CD8-positive, alpha-beta memory T cell (primary cell): ENCODE results near the gene GIPR. TPM values are rescaled to one million over a fixed set of nuclear protein-coding genes. Genes with fewer than 3 reads are reported as not detected.
"Not testable (repeated sequence)": the region's sequence is repeated elsewhere in the genome, so short reads cannot be mapped to it uniquely, and the experiment has no call there.

Source experiments
- CTCF ChIA-PET: fragments of 350-600 bp; sonication (Branson Sonifier 250); formaldehyde crosslinking; loops from one replicate; lab custom pipeline; 2021; ENCODE audit warnings: antibody characterized with exemption; lab: Charles Lee
- POLR2A ChIA-PET: fragments of 350-600 bp; sonication (Branson Sonifier 250); formaldehyde crosslinking; loops from one replicate; lab custom pipeline; 2021; ENCODE audit warnings: antibody characterized with exemption; lab: Charles Lee
- DNase-seq, 5 donors: peaks; one replicate each; pipeline versions ENCODE4 v3.0.0 to v3.0.0-alpha.2; 2020 to 2022; ENCODE audit warnings: mixed read lengths in 1 of 5
- H3K27ac ChIP-seq: one replicate; pipeline ENCODE4 v1.7.0; 2013; ENCODE audit warnings: low read depth, mild to moderate bottlenecking, low read length, moderate library complexity
- H3K27me3 ChIP-seq: 2 replicates; pipeline ENCODE4 v1.7.0; 2013; ENCODE audit warnings: low read length, mild to moderate bottlenecking; ENCODE audit not compliant: insufficient read depth, poor library complexity, severe bottlenecking
- H3K36me3 ChIP-seq: 2 replicates; pipeline ENCODE4 v1.7.0; 2013; ENCODE audit warnings: mild to moderate bottlenecking, low read length, moderate library complexity; ENCODE audit not compliant: insufficient read depth
- H3K4me1 ChIP-seq: 2 replicates; pipeline ENCODE4 v1.7.0; 2013; ENCODE audit warnings: mild to moderate bottlenecking, low read length, moderate library complexity; ENCODE audit not compliant: insufficient read depth
- H3K4me3 ChIP-seq: 2 replicates; pipeline ENCODE4 v1.7.0; 2013; ENCODE audit warnings: mild to moderate bottlenecking, low read length
- H3K9me3 ChIP-seq: 2 replicates; pipeline ENCODE4 v1.7.0; 2013; ENCODE audit warnings: mild to moderate bottlenecking, low read length
- H3K27ac Mint-ChIP-seq, 8 donors: one replicate each; pipeline ENCODE4 v1.8.0; 2020 to 2021; ENCODE audit warnings: mixed read lengths in 8 of 8, mild to moderate bottlenecking in 6 of 8, inconsistent platforms in 3 of 8, moderate library complexity in 3 of 8
- H3K27me3 Mint-ChIP-seq, 2 donors: one replicate each; pipeline ENCODE4 v1.8.0; 2020 to 2021; ENCODE audit warnings: mixed read lengths in 2 of 2, mild to moderate bottlenecking in 1 of 2, moderate library complexity in 1 of 2
- H3K36me3 Mint-ChIP-seq, 3 donors: one replicate each; pipeline ENCODE4 v1.8.0; 2020 to 2021; ENCODE audit warnings: mixed read lengths in 3 of 3, inconsistent platforms in 1 of 3, mild to moderate bottlenecking in 1 of 3
- H3K4me1 Mint-ChIP-seq, 3 donors: one replicate each; pipeline ENCODE4 v1.8.0; 2020 to 2021; ENCODE audit warnings: mixed read lengths in 3 of 3, inconsistent platforms in 1 of 3, mild to moderate bottlenecking in 1 of 3
- H3K4me3 Mint-ChIP-seq, 7 donors: one replicate each; pipeline ENCODE4 v1.8.0; 2020 to 2021; ENCODE audit warnings: mixed read lengths in 7 of 7, mild to moderate bottlenecking in 6 of 7, moderate library complexity in 4 of 7, inconsistent platforms in 2 of 7
- H3K9me3 Mint-ChIP-seq, 5 donors: one replicate each; pipeline ENCODE4 v1.8.0; 2020 to 2022; ENCODE audit warnings: mixed read lengths in 5 of 5, mild to moderate bottlenecking in 3 of 5, moderate library complexity in 2 of 5, inconsistent platforms in 1 of 5
- polyA plus RNA-seq: library from polyadenylated mRNA; unstranded; fragments of 300-500 nt; fragmentation: Illumina TruSeq; gene quantifications from one replicate; pipeline ENCODE4 v1.2.3, GENCODE V29; 2021
- total RNA-seq, 2 experiments: library from RNA; stranded (reverse); gene quantifications; one replicate each; pipeline ENCODE4 v1.2.3, GENCODE V29; 2021

The GIPR gene
- total and polyA plus RNA-seq, 3 experiments from 2014 or later = 0.21 to 1.9 (median 1.7) TPM

DNA sequence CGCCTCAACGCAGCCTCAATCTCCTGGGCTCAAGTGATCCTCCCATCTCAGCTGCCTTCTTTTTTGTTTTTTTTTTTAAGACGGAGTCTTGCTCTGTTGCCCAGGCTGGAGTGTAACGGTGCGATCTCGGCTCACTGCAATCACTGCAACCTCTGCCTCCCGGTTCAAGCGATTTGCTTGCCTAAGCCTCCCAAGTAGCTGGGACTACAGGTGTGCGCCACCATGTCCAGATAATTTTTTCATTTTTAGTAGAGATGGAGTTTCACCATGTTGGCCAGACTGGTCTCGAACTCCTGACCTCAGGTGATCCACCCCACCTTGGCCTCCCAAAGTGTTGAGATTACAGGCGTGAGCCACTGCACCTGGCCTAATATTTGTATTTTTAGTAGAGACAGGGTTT lies 52.0 kb downstream of the GIPR start:
- DNase-seq, CTCF ChIA-PET, H3K27me3 Mint-ChIP-seq, H3K36me3 ChIP-seq, H3K4me3 ChIP-seq, H3K27ac ChIP-seq, H3K27me3 ChIP-seq, H3K9me3 ChIP-seq, H3K9me3 Mint-ChIP-seq, POLR2A ChIA-PET: not testable (repeated sequence)
- H3K4me3 Mint-ChIP-seq = peak overlapping the region in 3 of 7 donors; percentile 32 to 78 (median 60)
- peaks cover 0 to 41% (median 11%) of the 10 kb centered on the region in 3 donors for H3K36me3 Mint-ChIP-seq
- peaks cover 38 to 54% (median 51%) of the 10 kb centered on the region in 3 donors for H3K4me1 Mint-ChIP-seq
- H3K4me1 ChIP-seq = peaks cover 21% of the 10 kb centered on the region
- H3K27ac Mint-ChIP-seq = peak overlapping the region in 1 of 8 donors; percentile 29

DNA sequence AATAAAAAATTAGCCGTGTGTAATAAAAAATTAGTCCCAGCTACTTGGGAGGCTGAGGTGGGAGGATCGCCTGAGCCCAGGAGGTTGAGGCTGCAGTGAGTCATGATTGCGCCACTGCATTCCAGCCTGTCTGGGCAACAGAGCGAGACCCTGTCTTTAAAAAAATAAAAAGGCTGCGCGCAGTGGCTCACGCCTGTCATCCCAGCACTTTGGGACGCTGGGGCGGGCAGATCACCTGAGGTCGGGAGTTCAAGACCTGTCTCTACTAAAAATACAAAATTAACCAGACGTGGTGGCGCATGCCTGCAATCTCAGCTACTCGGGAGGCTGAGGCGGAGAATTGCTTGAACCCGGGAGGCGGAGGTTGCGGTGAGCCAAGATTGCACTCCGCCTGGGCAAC lies 60.7 kb downstream of the GIPR start:
- DNase-seq, H3K9me3 Mint-ChIP-seq, H3K36me3 ChIP-seq, H3K27me3 Mint-ChIP-seq, H3K9me3 ChIP-seq, CTCF ChIA-PET, POLR2A ChIA-PET, H3K27me3 ChIP-seq, H3K27ac Mint-ChIP-seq, H3K27ac ChIP-seq, H3K4me3 ChIP-seq: not testable (repeated sequence)
- H3K4me3 Mint-ChIP-seq = peak overlapping the region in 3 of 7 donors; percentile 20 to 86 (median 73)
- H3K4me1 ChIP-seq = peaks cover 27% of the 10 kb centered on the region
- H3K4me1 Mint-ChIP-seq = peaks cover 27 to 44% (median 44%) of the 10 kb centered on the region in 3 donors
- H3K36me3 Mint-ChIP-seq = peaks cover 0 to 19% (median 4%) of the 10 kb centered on the region in 3 donors

GRCh38 chr19:45729800-45730290 lies 61.8 kb downstream of the GIPR start:
- Histone ChIP-seq H3K27me3 (no peaks in the 10 kb centered on the region), H3K4me3 (peak overlapping the region; percentile 88), H3K27ac (peak overlapping the region; percentile 81), H3K36me3 (no peaks in the 10 kb centered on the region), H3K9me3 (no peaks in the 10 kb centered on the region), H3K4me1 (peaks cover 27% of the 10 kb centered on the region)
- Mint-ChIP-seq H3K27me3 (peaks cover 0 to 1% of the 10 kb centered on the region in 2 donors), H3K27ac (peak overlapping the region; percentile 16 to 94 (median 88)), H3K36me3 (peaks cover 0 to 12% (median 1%) of the 10 kb centered on the region in 3 donors), H3K4me3 (peak overlapping the region; percentile 82 to 99 (median 94)), H3K9me3 (no peaks in the 10 kb centered on the region), H3K4me1 (peaks cover 23 to 38% (median 37%) of the 10 kb centered on the region in 3 donors)
- no peak for DNase-seq
- ChIA-PET POLR2A (interaction anchor here (0.5 to 2.5 kb wide), 3 partner anchors 12 to 831 kb away, joined by 4 to 19 read pairs (median 6); partner anchors contain the start of genes QPCTL and SNRPD2), CTCF (interaction anchor here (0.5 to 1.6 kb wide), 3 partner anchors 13 to 305 kb away, joined by 3 to 4 read pairs (median 4); no protein-coding TSS in a partner anchor)

- CTCF ChIA-PET = interaction anchor here (0.7 to 1.6 kb wide), 8 partner anchors 13 to 815 kb away, joined by 3 to 4 read pairs (median 4); partner anchors contain the start of genes QPCTL and SNRPD2
- Histone ChIP-seq H3K27ac (peak within 1 kb of the TSS; percentile 81), H3K4me3 (peak within 1 kb of the TSS; percentile 88), H3K9me3 (no peaks in the 10 kb centered on the region), H3K27me3 (no peaks in the 10 kb centered on the region), H3K4me1 (peaks cover 27% of the 10 kb centered on the region), H3K36me3 (no peaks in the 10 kb centered on the region)
- DNase-seq = peak; percentile 85 to 94 (median 90)
- H3K27me3 Mint-ChIP-seq = peaks cover 0 to 1% of the 10 kb centered on the region in 2 donors
- peak within 1 kb of the TSS; percentile 16 to 99 (median 90) for H3K27ac Mint-ChIP-seq
- peaks cover 0 to 12% (median 1%) of the 10 kb centered on the region in 3 donors for H3K36me3 Mint-ChIP-seq
- H3K4me3 Mint-ChIP-seq = peak within 1 kb of the TSS; percentile 82 to 99 (median 94)
- no peaks in the 10 kb centered on the region for H3K9me3 Mint-ChIP-seq
- H3K4me1 Mint-ChIP-seq = peaks cover 23 to 38% (median 37%) of the 10 kb centered on the region in 3 donors
- POLR2A ChIA-PET = interaction anchor here (0.5 to 2.5 kb wide), 8 partner anchors 13 to 1695 kb away, joined by 3 to 19 read pairs (median 4); partner anchors contain the start of genes QPCTL, SIX5 and SNRPD2
Observed at GRCh38 chr19:45730368-45731288, 62.6 kb downstream of the GIPR start, which contains the start of gene FBXO46. Gene FBXO46 (minus strand): TSS chr19:45730896. CDS start chr19:45713495, 17,401 bp downstream.

Other genes starting within 250 kb of the GIPR start
- gene ERCC1, start 244.3 kb upstream of the GIPR start, total RNA-seq = 10 to 100 TPM; 75.7 to 82.6 TPM
- gene ERCC1, start 244.3 kb upstream of the GIPR start, polyA plus RNA-seq = 47.5 TPM
- 10 to 100 TPM; 21.6 to 22.1 TPM for gene FOSB, start 200.2 kb upstream of the GIPR start, total RNA-seq
- gene FOSB, start 200.2 kb upstream of the GIPR start, polyA plus RNA-seq = 48.2 TPM
- 1 to 10 TPM; 2.7 to 3.7 TPM for gene RTN2, start 171.2 kb upstream of the GIPR start, total RNA-seq
- gene RTN2, start 171.2 kb upstream of the GIPR start, polyA plus RNA-seq = 0.71 TPM
- gene PPM1N, start 169.8 kb upstream of the GIPR start, total RNA-seq = 1 to 10 TPM; 2.5 to 3.3 TPM
- gene PPM1N, start 169.8 kb upstream of the GIPR start, polyA plus RNA-seq = 4.6 TPM
- 100 to 1,000 TPM; 154 to 170 TPM for gene VASP, start 160.7 kb upstream of the GIPR start, total RNA-seq
- 61.8 TPM for gene VASP, start 160.7 kb upstream of the GIPR start, polyA plus RNA-seq
- 10 to 100 TPM; 14.2 to 17.5 TPM for gene OPA3, start 83.4 kb upstream of the GIPR start, total RNA-seq
- gene OPA3, start 83.4 kb upstream of the GIPR start, polyA plus RNA-seq = 18.1 TPM
- not detected for gene GPR4, start 66.0 kb upstream of the GIPR start, total RNA-seq
- gene GPR4, start 66.0 kb upstream of the GIPR start, polyA plus RNA-seq = not detected
- 100 to 1,000 TPM; 122 to 128 TPM for gene EML2, start 28.8 kb upstream of the GIPR start, total RNA-seq
- 18.8 TPM for gene EML2, start 28.8 kb upstream of the GIPR start, polyA plus RNA-seq
- 100 to 1,000 TPM; 738 to 747 TPM for gene SNRPD2, start 23.7 kb downstream of the GIPR start, total RNA-seq
- gene SNRPD2, start 23.7 kb downstream of the GIPR start, polyA plus RNA-seq = 1,016 TPM
- gene QPCTL, start 24.4 kb downstream of the GIPR start, total RNA-seq = 10 to 100 TPM; 11.3 to 11.5 TPM
- gene QPCTL, start 24.4 kb downstream of the GIPR start, polyA plus RNA-seq = 2.0 TPM
- gene FBXO46, start 62.7 kb downstream of the GIPR start, total RNA-seq = 10 to 100 TPM; 25.2 to 30.4 TPM
- gene FBXO46, start 62.7 kb downstream of the GIPR start, polyA plus RNA-seq = 21.1 TPM
- not detected for gene MEIOSIN, start 65.2 kb downstream of the GIPR start, total RNA-seq
- gene MEIOSIN, start 65.2 kb downstream of the GIPR start, polyA plus RNA-seq = not detected
- gene SIX5, start 101.0 kb downstream of the GIPR start, total RNA-seq = 1 to 10 TPM; 2.5 to 2.6 TPM
- 0.23 TPM for gene SIX5, start 101.0 kb downstream of the GIPR start, polyA plus RNA-seq
- 10 to 100 TPM; 27.1 to 28.2 TPM for gene DMPK, start 114.3 kb downstream of the GIPR start, total RNA-seq
- gene DMPK, start 114.3 kb downstream of the GIPR start, polyA plus RNA-seq = 1.6 TPM
- 10 to 100 TPM; 57.6 to 62.9 TPM for gene DMWD, start 124.6 kb downstream of the GIPR start, total RNA-seq
- 25.6 TPM for gene DMWD, start 124.6 kb downstream of the GIPR start, polyA plus RNA-seq
- under 1 TPM; 0.16 to 0.22 TPM for gene RSPH6A, start 147.1 kb downstream of the GIPR start, total RNA-seq
- not detected for gene RSPH6A, start 147.1 kb downstream of the GIPR start, polyA plus RNA-seq
- 100 to 1,000 TPM; 116 to 119 TPM for gene SYMPK, start 194.9 kb downstream of the GIPR start, total RNA-seq
- 17.5 TPM for gene SYMPK, start 194.9 kb downstream of the GIPR start, polyA plus RNA-seq
- gene FOXA3, start 196.1 kb downstream of the GIPR start, total RNA-seq = under 1 TPM; 0.59 to 0.62 TPM
- gene FOXA3, start 196.1 kb downstream of the GIPR start, polyA plus RNA-seq = not detected
- 10 to 100 TPM; 17.9 to 18.6 TPM for gene IRF2BP1, start 217.9 kb downstream of the GIPR start, total RNA-seq
- gene IRF2BP1, start 217.9 kb downstream of the GIPR start, polyA plus RNA-seq = 8.5 TPM
- gene MYPOP, start 234.4 kb downstream of the GIPR start, total RNA-seq = 1 to 10 TPM; 4.9 to 5.8 TPM
- 0.46 TPM for gene MYPOP, start 234.4 kb downstream of the GIPR start, polyA plus RNA-seq
- gene NANOS2, start 246.6 kb downstream of the GIPR start, total RNA-seq = not detected
- not detected for gene NANOS2, start 246.6 kb downstream of the GIPR start, polyA plus RNA-seq